OCI-LY1 (cell line): ENCODE measurements around the gene MDM4.
A peak's percentile ranks its signal among the peaks of the same experiment; 100 is the strongest.

Source experiments
- H2AFZ ChIP-seq: fragments of 200-600 bp; sonication (generic), shearing (Covaris generic); 2 replicates; pipeline ENCODE4 v1.6.0; 2014; ENCODE audit warnings: antibody characterized with exemption, mild to moderate bottlenecking, low read length
- H3F3A ChIP-seq: fragments of 200-600 bp; sonication (generic), shearing (Covaris generic); 2 replicates; pipeline ENCODE4 v1.6.0; 2014; ENCODE audit warnings: mild to moderate bottlenecking, antibody characterized with exemption, low read length, moderate library complexity; ENCODE audit not compliant: insufficient read depth
- H3K27ac ChIP-seq: fragments of 200-600 bp; sonication (generic); 2 replicates; pipeline ENCODE4 v1.5.1; 2014; ENCODE audit warnings: low read length, mixed run types, mild to moderate bottlenecking, low read depth; ENCODE audit not compliant: poor library complexity, severe bottlenecking
- H3K27me3 ChIP-seq: fragments of 200-600 bp; sonication (generic); 2 replicates; pipeline ENCODE4 v1.6.0; 2014; ENCODE audit warnings: antibody characterized with exemption, mild to moderate bottlenecking, low read length, moderate library complexity; ENCODE audit not compliant: insufficient read depth
- H3K36me3 ChIP-seq: fragments of 200-600 bp; sonication (generic); 2 replicates; pipeline ENCODE4 v1.6.1; 2014; ENCODE audit warnings: mild to moderate bottlenecking, antibody characterized with exemption, low read length, moderate library complexity, mixed read lengths; ENCODE audit not compliant: insufficient read depth
- H3K4me1 ChIP-seq: fragments of 200-600 bp; sonication (generic); 2 replicates; pipeline ENCODE4 v1.5.1; 2014; ENCODE audit warnings: mild to moderate bottlenecking, low read length, moderate library complexity; ENCODE audit not compliant: insufficient read depth, severe bottlenecking
- H3K4me2 ChIP-seq: fragments of 200-600 bp; sonication (generic), shearing (Covaris generic); 2 replicates; pipeline ENCODE4 v1.6.1; 2014; ENCODE audit warnings: low read length
- H3K4me3 ChIP-seq: fragments of 200-600 bp; sonication (generic); 2 replicates; pipeline ENCODE4 v1.5.1; 2014; ENCODE audit warnings: low read length, low read depth, mild to moderate bottlenecking, mixed read lengths; ENCODE audit not compliant: poor library complexity, severe bottlenecking
- H3K79me2 ChIP-seq: fragments of 200-600 bp; shearing (Covaris generic); 2 replicates; pipeline ENCODE4 v1.6.1; 2016; ENCODE audit warnings: mixed run types, low read length, mixed read lengths; ENCODE audit not compliant: insufficient read depth
- H3K9ac ChIP-seq: fragments of 200-600 bp; sonication (generic), shearing (Covaris generic); 2 replicates; pipeline ENCODE4 v1.6.1; 2014; ENCODE audit warnings: mild to moderate bottlenecking, low read length, mixed read lengths
- H3K9me2 ChIP-seq: fragments of 200-600 bp; sonication (generic), shearing (Covaris generic); 2 replicates; pipeline ENCODE4 v1.6.1; 2014; ENCODE audit warnings: low read depth, mild to moderate bottlenecking, low read length, mixed read lengths
- H3K9me3 ChIP-seq: fragments of 200-600 bp; shearing (Covaris generic); 2 replicates; pipeline ENCODE4 v1.6.1; 2014; ENCODE audit warnings: low read length, mixed read lengths
- H4K20me1 ChIP-seq: fragments of 200-600 bp; sonication (generic), shearing (Covaris generic); 2 replicates; pipeline ENCODE4 v1.6.0; 2016; ENCODE audit warnings: mild to moderate bottlenecking, low read length; ENCODE audit not compliant: insufficient read depth
- CTCF ChIP-seq: fragments of 200-600 bp; sonication (generic), shearing (Covaris generic); IDR thresholded peaks from 2 replicates; pipeline ENCODE4 v1.5.1; 2017; ENCODE audit warnings: mild to moderate bottlenecking, antibody characterized with exemption, low read length, moderate library complexity, mixed read lengths
- EZH2 ChIP-seq: fragments of 200-600 bp; sonication (generic), shearing (Covaris generic); IDR thresholded peaks from 2 replicates; pipeline ENCODE4 v1.8.0; 2017; ENCODE audit warnings: borderline replicate concordance, mixed run types, mild to moderate bottlenecking, antibody characterized with exemption, low read length, moderate library complexity, mixed read lengths

MDM4 gene

GRCh38 chr1:204562075-204562990 lies 46.1 kb downstream of the MDM4 start:
- Histone ChIP-seq H3K36me3 (peaks cover 45% of the 10 kb centered on the region), H3K27me3 (no peaks in the 10 kb centered on the region), H3K27ac (peak overlapping the region; percentile 93)

GRCh38 chr1:204563307-204563706 lies 47.1 kb downstream of the MDM4 start:
- no peak overlapping the region for H3K4me3 ChIP-seq
- H3K9ac ChIP-seq, result peak overlapping the region; percentile 2; the same call in 1 of the 2 replicates

More at GRCh38 chr1:204562075-204562990, 46.1 kb downstream of the MDM4 start:
- H3K79me2 ChIP-seq, result no peaks in the 10 kb centered on the region
- H3K9ac ChIP-seq, result no peak overlapping the region
- no peaks in the 10 kb centered on the region; the same call in 1 of the 2 replicates for H3F3A ChIP-seq
- H3K4me1 ChIP-seq, result peaks cover 69% of the 10 kb centered on the region
- no peaks in the 10 kb centered on the region for H3K9me3 ChIP-seq
- no peak overlapping the region for H3K4me2 ChIP-seq
- TF ChIP-seq EZH2 (no peak), CTCF (no peak)
- no peaks in the 10 kb centered on the region for H4K20me1 ChIP-seq
- H3K9me2 ChIP-seq, result no peaks in the 10 kb centered on the region
- no peak overlapping the region for H3K4me3 ChIP-seq
- no peak overlapping the region for H2AFZ ChIP-seq

GRCh38 chr1:204563780-204564179 lies 47.6 kb downstream of the MDM4 start:
- H3K4me3 ChIP-seq, result no peak overlapping the region
- TF ChIP-seq EZH2 (no peak), CTCF (no peak)
- H3K9me3 ChIP-seq, result no peaks in the 10 kb centered on the region
- H3K4me2 ChIP-seq, result no peak overlapping the region; the same call in 1 of the 2 replicates
- no peaks in the 10 kb centered on the region; the same call in 1 of the 2 replicates for H3F3A ChIP-seq
- no peak overlapping the region for H2AFZ ChIP-seq
- H3K27me3 ChIP-seq, result no peaks in the 10 kb centered on the region
- peaks cover 56% of the 10 kb centered on the region for H3K36me3 ChIP-seq
- H3K4me1 ChIP-seq, result peaks cover 55% of the 10 kb centered on the region
- H3K79me2 ChIP-seq, result no peaks in the 10 kb centered on the region
- H3K9ac ChIP-seq, result peak overlapping the region; percentile 2; the same call in 1 of the 2 replicates
- no peaks in the 10 kb centered on the region for H3K9me2 ChIP-seq
- peak overlapping the region; percentile 93 for H3K27ac ChIP-seq
- H4K20me1 ChIP-seq, result no peaks in the 10 kb centered on the region

More at GRCh38 chr1:204563307-204563706, 47.1 kb downstream of the MDM4 start:
- H3K27me3 ChIP-seq, result no peaks in the 10 kb centered on the region
- peaks cover 59% of the 10 kb centered on the region for H3K4me1 ChIP-seq
- H3K4me2 ChIP-seq, result no peak overlapping the region; the same call in 1 of the 2 replicates
- no peaks in the 10 kb centered on the region for H4K20me1 ChIP-seq
- H3K36me3 ChIP-seq, result peaks cover 53% of the 10 kb centered on the region
- no peaks in the 10 kb centered on the region; the same call in 1 of the 2 replicates for H3F3A ChIP-seq
- no peaks in the 10 kb centered on the region for H3K9me2 ChIP-seq
- H3K27ac ChIP-seq, result peak overlapping the region; percentile 93
- H2AFZ ChIP-seq, result no peak overlapping the region
- TF ChIP-seq CTCF (no peak), EZH2 (no peak)
- H3K79me2 ChIP-seq, result no peaks in the 10 kb centered on the region
- H3K9me3 ChIP-seq, result no peaks in the 10 kb centered on the region
